Activated effector memory CD4-positive, alpha-beta T cell treated with anti-CD3 and anti-CD28 coated beads, Interleukin-2, amount 50 U/mL, for 16 hours (primary cell): Measurements from ENCODE around the gene PTPRU.
"Not testable (repeated sequence)": the region's sequence is repeated elsewhere in the genome, so short reads cannot be mapped to it uniquely, and the experiment has no call there.

Experiments
- DNase-seq: peaks from one replicate; pipeline ENCODE4 v3.0.0-alpha.2; 2020

PTPRU gene

DNA sequence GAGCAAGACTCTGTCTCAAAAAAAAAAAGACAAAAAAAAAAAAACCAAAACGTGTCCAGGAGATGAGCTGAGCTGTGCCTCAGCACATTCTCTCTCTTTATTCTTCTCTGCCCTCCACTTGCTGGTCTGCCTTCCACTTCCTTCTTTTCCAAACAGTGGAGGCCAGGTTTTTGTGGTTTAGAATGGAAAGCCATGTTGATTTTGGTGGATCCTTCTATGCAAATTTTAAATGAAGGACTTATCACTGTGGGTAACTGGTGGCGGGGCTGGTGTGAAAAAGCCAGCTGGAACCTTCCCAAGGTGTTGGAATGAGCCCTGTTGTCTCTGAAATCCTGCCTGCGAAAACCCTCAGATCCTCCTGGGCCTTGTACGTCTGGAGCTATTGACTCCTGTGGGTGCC is 61.9 kb downstream of the PTPRU start:
- no peak for DNase-seq

DNA sequence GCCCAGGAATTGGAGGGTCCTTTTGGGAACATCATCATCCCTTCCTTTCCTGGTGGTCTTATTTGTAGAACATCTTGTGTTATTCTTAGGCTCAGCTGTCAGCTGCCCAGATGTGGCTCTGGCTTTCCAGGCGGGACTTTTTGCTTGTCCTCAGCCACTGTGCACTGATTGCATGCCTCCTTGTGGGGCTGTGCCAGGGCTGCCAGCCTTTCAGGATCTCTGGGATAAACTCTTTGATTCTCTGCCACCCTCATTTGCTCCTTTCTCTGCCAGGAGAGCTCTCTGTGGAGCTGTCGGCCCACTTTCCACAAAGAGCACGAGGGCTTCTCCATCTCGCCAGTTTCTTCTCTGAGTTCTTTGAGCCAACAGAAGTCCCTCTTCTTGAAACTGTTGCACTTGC is 63.1 kb downstream of the PTPRU start:
- DNase-seq: no peak

DNA sequence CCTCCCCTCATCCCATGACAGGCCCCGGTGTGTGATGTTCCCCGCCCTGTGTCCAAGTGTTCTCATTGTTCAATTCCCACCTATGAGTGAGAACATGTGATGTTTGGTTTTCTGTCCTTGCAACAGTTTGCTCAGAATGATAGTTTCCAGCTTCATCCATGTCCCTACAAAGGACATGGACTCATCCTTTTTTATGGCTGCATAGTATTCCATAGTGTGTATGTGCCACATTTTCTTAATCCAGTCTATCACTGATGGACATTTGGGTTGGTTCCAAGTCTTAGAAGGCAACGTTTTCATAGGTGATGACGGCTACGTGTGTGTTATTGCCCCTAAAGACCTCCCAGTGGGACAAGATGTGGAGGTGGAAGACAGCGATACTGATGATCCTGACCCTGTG is 65.4 kb downstream of the PTPRU start:
- DNase-seq: not testable (repeated sequence)

DNA sequence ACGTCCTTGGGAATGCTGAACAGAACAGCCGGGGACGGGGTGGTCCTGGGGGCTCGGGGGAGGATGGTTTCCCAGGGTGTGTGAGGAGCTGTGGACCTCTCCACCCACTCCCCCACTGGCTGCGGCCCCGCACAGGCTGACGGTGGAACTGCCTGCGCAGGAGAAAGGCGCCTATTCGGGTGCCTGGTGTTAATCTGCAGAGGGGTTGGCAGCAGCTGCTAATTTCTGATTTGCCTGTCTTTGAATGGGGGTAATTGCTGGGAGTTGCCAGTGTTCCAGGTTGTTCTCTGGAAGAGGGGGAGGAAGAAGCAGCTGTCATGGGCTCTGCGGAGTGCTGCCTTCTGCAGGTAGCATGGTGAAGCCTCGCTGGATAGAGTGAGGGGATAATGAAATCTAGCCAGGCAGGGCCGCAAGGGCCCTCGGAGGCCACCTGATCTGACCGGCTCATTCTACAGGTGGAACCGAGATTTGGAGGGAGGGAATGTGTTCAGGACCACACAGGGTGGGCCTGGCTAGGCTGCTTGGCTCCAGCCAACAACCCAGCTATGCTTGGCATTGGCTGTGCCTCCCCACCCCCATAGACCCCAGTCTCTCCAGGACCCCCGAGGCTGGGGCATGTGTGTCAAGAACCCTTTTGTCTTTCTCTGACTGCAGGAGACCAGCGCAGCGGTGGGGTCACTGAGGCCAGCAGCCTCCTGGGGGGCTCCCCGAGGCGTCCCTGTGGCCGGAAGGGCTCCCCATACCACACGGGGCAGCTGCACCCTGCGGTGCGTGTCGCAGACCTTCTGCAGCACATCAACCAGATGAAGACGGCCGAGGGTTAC is 67.1 kb downstream of the PTPRU start:
- no peak for DNase-seq

DNA sequence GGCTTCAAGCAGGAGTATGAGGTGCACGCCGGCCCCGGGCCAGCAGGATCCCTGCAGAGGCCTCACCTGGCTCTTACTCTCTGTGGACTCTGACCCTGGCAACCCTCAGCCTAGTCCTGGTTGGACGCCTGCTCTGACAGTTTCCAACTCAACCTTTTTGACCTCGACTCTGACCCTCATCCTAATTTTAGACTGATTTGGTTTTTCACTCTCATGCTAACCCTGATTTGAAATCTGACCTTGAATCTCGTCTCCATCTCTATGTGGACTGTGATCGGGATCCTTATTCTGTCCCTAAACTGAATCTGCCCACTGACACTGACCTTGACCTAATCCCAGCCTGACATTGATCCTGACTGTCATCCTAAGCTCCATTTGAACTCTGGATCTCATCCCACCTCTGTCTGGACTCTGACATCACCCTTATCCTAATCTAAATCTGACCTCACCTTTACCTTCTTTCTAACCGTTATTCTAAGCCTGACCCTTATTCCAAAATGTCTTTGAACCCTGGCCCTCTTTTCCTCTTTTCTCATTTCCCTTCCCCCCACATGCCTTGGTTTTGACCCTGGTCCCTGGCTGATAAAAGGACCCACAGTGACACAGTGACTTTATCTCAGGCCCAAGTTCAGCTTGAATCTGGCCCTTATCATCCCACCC is 67.8 kb downstream of the PTPRU start:
- DNase-seq: no peak

DNA sequence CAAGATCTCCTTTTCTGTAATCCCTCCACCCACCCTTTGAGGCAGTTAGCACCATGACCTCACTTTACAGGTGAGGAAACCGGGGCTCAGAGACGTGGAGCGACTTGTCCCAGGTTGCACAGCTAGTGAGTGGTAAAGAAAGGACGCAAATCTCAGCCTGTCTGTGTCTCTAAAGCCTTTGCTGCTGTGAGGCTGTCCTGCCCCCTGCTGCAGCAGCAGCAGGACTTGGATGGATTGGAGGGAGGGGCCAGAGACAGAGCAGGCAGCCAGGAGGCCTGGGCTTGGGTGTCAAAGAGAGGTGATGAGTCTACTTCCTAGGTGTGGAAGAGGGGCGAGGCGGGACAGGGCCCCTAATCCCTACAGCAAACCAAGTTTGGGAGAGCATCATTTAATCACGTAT is 69.6 kb downstream of the PTPRU start:
- DNase-seq: no peak

DNA sequence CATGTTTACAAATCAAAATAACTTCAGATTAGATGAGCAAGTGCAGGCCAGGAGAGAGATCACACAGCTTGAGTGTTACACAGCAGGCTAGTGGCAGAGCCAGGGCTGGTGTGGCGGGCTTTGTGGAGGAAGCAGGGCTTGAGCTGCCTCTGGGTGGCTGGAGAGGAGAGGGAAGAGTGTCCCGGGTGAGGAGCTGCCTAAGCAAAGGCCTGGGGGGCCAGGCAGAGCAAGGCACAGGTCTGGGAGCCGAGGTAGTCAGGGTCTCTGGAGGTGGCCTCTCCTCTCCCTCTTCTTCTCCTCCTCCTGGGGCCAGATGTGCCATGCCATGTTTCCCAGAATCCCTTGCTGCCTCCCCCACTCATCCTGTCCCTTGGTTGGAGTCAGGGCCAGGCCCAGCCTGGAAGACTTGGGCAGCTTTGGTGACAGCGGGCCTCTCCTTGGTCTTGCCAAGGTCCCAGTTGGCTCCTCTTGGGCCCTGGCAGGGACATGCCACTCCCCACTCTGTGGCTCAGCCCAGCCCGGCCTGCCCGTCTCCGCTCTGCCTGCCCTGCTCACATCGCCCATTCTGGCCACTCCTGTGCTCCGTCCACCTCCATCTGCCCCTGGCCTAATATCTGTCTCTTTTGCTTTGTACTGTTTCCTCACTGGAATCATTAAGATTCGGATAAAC is 70.3 kb downstream of the PTPRU start:
- DNase-seq: no peak

DNA sequence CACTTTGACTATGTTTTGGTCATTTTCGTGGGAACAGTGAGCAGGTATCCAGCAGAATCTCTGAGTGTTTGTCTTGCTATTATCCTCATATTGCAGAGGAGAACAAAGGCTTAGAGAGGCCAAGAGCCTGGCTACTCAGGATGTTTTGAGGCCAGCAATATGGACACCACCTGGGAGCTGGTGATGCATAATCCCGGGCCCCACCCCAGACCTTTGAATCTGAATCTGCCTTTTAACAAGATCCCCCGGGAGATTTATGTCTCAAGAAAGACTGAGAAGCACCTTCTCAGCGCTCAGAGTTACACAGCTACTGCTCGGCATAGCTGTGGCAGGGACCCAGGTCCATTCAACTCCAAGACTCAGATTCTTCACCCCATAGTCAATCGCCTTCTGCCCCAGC is 72.8 kb downstream of the PTPRU start:
- DNase-seq: no peak

DNA sequence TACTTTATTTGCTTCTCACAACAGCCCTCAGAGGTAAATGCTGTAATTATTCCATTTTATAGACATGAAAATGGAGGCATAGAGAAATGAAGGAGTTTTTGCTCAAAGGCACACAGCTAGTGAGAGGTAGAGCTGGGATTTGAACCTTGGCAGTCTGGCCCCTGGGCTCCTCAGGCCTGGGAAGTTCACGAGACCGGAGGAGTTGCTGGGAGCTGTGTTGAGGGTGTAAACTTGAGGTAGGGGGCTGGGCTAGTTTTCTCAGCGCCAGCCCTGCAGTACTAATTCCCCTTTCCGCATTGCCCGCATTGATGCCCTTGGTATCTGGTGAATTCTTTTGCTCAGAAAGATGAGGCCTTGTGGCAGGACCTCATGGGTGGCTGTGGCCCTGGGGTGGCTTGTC is 73.3 kb downstream of the PTPRU start:
- DNase-seq: no peak

DNA sequence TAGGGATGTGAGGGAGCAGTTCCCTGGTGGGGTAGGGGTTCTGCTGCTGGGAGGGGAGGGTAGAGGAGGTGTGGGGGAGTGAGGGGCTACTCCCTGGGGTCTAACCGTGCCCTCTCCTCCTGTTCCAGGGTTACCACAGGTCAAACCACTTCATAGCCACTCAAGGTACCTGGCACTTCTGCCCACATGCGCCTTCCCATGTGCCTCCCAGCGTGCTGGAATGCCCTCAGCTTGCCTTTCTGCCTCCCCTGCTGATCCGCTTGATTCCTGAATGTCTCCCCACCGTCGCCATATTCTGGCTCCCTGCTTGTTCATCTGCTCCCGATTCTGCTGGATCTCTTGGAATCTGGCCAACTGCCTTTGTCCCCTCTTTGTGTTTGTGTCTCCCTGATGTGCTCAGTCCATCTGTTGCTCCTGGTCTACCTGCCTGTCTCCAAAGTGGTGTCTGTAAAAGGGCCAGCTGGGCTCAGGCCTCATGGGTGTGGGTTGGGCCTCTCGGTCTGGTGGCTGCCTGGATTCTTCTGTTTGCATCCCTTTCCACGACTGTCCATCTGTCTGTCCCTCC is 74.4 kb downstream of the PTPRU start:
- DNase-seq: no peak

DNA sequence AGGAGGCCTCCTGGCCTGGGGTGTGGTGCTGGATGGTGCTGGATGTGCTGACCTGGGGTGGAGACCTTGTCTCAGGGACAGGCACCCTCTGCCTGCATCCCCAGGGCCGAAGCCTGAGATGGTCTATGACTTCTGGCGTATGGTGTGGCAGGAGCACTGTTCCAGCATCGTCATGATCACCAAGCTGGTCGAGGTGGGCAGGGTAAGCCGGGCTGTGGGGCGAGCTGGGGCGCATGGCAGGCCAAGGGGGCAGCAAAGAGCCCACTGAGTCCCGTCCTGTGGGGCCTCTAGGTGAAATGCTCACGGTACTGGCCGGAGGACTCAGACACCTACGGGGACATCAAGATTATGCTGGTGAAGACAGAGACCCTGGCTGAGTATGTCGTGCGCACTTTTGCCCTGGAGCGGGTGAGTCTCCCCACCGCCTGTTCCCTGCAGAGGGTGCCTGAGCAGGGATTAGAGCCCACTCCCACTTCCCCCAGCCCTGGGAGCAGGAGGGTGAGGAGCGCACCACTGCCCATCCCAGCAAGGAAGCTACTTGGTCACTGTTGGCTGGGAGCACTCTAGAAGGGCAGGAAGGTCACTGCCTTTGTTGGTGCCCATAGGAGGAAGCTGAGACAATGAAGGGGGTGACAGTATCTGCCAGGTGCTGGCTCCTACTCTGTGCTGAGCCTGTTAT is 75.2 kb downstream of the PTPRU start:
- no peak for DNase-seq

DNA sequence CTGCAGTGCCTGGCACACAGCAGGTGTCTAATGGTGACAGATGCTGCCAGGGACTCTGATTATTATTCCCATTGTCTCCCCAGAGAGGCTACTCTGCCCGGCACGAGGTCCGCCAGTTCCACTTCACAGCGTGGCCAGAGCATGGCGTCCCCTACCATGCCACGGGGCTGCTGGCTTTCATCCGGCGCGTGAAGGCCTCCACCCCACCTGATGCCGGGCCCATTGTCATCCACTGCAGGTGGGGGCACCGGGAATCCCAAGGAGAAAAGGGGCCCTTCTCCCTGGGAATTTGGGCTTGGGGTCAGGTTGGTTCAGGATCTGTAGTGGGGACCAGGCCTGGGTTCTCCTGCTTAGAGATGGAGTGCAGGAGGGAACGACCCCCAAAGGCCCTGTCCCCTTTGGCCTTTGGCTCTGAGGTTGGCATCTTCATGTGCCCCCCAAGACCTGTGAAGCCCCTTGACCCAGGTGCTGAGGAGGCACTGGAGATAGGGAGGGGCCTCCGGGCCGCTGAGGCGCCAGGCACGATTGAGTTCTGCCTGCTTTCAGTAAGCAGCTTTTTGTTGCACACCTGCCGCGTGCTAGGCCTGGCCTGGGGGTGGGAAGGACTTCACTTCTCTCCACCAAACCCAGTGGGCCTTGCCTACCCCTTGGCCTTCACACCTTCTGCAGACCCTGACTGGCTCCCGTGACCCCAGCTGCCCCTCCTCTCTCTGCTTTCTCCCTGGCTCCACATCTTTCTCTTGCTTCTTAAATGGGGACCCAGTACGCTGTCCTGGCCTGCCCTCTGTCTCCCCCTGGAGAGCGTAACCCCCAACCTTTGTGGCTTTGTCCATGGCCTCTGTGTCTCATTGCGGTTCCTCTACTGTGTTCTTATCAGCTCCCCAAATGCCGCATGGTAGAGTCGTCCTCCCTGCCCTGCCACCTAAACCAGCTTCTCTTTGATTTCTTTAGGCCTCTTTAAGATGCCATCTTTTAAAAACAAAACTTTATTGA is 76.4 kb downstream of the PTPRU start:
- DNase-seq: no peak

DNA sequence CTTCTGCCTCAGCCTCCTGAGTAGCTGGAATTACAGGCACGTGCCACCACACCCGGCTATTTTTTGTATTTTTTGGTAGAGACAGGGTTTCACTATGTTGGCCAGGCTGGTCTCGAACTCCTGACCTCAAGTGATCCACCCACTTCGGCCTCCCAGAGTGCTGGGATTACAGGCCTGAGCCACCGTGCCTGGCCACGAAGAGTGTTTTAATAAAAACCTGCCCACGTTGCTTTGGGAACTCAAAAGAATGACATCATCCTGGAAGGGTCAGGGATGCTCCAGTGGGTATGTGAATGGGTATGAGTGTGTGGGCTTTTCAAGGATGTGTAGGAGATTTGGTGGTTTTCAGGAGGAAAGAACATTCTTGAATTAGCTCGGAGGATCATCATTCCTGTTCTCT is 78.4 kb downstream of the PTPRU start:
- not testable (repeated sequence) for DNase-seq

DNA sequence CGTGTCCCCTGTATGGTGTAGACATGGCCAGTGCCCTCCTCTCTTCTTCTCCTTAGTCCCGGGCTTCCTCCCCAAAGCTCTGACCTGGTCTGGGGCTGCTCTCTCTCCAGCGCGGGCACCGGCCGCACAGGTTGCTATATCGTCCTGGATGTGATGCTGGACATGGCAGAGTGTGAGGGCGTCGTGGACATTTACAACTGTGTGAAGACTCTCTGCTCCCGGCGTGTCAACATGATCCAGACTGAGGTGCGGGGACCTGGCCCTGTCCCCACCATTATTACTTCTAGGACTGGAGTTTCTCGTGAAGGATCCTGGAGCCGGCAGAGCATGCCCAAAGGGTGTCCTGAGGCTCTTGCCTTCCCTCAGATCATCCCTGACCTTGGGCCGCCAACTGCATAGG is 78.9 kb downstream of the PTPRU start:
- DNase-seq: no peak

DNA sequence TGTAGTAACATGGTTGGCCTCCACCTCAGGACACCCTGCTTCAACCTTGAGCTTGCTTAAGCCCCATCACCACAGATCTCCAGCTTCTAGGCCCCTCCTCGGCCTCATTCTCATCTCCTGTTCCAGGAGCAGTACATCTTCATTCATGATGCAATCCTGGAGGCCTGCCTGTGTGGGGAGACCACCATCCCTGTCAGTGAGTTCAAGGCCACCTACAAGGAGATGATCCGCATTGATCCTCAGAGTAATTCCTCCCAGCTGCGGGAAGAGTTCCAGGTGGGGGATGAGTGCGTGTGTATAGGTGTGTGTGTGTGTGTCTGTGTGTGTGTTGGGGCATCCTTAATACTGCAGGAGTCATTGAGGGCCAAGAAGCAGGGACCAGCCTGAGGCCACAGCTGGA is 79.6 kb downstream of the PTPRU start:
- no peak for DNase-seq

DNA sequence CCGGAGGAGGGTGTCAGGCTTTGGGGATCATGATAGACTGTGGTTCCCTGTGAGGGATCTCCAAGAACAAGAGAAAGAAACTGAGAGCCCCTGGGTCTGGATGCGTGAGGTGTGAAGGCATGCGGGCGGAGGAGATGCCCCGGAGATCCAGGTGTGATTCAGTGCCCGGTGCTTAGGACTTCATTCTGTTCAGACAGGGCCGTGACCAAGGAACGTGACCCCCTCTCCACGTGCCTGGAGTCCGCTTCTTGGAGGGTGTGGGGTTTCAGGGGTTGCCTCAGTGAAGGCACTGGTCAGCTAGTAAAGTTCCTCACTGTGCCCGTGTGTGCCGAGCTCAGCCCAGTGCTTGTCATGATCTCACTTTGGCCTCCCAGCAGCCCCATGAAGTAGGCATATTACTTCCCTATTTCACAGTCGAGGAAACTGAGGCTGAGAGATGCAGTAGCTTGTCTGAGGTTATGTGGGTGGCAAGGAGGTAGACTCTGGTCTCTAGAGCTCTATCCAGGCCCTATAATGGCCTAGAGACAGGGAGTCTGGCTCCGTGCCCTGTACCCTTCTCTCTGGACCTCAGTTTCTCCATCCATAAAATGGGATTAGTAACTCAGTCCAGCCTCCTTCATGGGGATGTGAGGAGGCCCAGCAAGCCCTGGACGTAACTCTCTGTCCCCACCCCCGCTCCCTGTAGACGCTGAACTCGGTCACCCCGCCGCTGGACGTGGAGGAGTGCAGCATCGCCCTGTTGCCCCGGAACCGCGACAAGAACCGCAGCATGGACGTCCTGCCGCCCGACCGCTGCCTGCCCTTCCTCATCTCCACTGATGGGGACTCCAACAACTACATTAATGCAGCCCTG is 81.0 kb downstream of the PTPRU start:
- no peak for DNase-seq

DNA sequence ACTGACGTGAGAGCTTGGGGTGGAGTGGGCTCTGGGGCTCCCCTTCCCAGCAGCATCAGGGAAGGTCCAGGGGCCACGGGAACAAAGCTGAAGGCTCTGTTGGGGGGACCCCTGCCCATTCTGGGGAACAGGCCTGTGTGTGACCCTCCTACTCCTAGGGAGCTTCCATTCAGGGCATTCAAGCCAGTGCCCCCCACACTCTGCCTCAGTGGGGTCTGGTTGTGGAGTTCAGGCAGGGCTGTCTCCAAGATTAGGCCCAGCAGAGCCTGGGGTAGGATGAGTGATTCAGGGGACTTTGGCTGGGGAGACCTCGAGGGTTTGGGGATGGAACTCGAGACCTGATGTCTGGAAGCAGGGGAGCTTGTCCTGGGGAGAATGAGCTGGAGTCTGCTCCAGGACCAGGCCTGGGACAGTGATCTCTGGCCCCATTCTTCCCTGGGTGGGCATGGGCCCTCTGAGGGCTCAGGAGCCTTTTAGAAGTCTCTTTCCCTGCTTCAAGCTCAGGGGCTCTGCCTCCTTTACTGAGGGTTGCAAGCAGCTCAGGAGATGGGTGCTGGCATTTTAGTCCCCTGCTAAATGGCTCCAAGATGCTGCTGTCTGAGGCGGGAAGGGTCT is 81.7 kb downstream of the PTPRU start:
- DNase-seq: no peak

DNA sequence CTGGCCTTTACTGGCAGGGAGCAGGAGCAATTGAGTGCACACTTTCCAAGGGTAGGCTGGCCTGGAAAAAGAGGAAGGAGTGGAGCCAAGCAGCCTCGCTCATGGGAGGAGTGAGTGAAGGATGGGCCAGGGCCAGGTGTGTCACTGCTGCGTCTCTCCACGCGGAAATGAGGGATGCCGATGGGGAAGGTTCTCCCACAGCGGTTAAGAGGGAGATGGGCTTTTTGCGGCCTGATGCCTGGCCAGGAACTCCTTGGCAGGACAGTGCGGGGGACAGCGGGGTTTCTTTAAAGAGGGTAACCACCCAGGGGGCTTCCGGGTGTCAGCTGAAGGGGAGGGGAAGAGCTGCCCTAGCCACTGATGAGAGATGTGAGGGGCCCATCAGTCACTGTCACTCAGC is 82.4 kb downstream of the PTPRU start:
- DNase-seq: no peak

DNA sequence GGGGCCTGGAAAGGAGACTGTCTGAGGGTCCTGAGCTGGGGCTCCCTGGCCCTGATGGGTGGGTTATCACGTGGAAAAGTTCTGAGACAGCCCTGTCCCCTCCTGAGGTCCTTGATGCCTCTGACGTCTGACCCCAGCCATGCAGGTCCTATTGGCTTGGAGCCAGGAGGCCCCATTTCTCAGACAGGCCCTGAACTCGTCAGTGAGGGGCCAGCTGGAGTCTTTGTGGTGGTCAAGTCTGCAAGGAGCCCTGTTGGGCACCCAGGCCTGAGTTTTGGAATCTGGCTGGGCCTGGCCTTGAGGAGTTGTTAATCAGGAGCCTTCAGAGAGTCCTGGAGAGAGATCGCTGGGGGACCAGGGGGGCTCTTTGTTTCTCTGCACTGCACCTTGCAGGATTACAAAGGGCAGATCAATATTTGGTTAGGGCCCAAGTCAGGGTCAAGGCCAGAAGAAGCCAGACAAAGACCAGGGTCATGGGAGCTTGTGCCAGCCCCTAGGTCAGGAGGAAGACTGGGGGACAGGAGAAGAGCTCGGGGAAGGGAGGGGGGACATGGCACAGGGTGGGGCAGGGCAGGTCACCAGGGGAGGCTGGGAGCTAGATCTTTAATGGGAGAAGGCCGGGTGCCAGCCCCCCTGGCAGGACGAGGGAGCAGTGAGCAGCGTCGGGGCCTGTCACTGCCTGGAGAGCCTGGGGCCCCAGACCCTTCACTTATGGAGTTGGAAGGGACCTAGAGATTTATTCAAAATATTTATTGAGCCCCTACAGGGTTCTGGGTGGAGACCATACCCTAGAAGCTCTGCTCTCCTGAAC is 83.2 kb downstream of the PTPRU start:
- DNase-seq: no peak
